ENCODE results near the gene TEAD2.

The TEAD2 gene

DNA sequence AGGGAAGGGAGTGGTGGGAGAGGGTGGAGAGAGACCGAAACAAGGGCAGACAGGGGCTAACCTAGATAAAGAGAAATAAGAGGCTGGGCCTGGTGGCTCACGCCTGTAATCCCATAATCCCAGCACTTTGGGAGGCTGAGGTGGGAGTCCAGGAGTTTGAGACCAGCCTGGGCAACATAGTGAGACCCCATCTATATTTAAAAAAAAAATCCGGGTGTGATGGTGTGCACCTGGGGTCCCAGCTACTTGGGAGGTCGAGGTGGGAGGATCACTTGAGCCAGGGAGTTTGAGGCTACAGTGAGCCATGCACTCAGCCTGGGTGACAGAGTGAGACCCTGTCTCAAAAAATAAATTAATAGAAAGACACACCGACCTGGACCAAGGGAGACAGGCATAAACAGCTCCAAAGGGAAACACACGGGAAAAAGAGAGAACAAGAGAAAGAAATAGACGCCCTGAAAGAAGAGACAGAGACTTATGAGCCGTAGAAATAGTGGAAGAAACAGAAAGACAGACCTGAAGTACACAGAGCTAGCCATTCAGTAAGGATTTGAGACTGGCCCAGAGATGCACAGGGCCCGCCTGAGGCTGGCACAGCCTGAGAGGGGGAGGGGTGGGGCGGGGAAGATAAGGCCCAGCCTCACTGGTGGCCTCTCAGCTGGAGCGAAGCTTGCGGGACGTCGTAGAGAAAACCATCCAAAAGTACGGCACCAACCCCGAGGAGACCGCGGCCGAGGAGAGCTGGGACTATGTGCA is 24.8 kb downstream of the TEAD2 start:
- H4K20me1 ChIP-seq (ENCODE audit: insufficient read depth, low read length), result peaks cover 40% of the 10 kb centered on the region
- H3K36me3 ChIP-seq (replicated peaks; ENCODE audit: low read depth, low read length), result peaks cover 60% of the 10 kb centered on the region
- H3K4me3 ChIP-seq (ENCODE audit: low read length), result peak overlapping the region; percentile 90
- peaks cover 88% of the 10 kb centered on the region for H3K4me1 ChIP-seq (ENCODE audit: low read length)
- no peak overlapping the region for H2AFZ ChIP-seq (ENCODE audit: low read depth, low read length)
- H3K27me3 ChIP-seq (ENCODE audit: low read depth, low read length), result no peaks in the 10 kb centered on the region
- peak overlapping the region; percentile 100 for H3K4me2 ChIP-seq (ENCODE audit: low read length)
- no peaks in the 10 kb centered on the region for H3K9me3 ChIP-seq (ENCODE audit: insufficient read depth, low read length)
- peak overlapping the region; percentile 99 for H3K27ac ChIP-seq (ENCODE audit: low read length)
- peaks cover 49% of the 10 kb centered on the region for H3K79me2 ChIP-seq (ENCODE audit: low read length)
- H3K9ac ChIP-seq (ENCODE audit: low read length), result peak overlapping the region; percentile 99
- no peak for TF ChIP-seq EZH2phosphoT487 (IDR thresholded peaks at IDR 0.05; ENCODE audit: low read depth)
- TF ChIP-seq, protein P1, sequence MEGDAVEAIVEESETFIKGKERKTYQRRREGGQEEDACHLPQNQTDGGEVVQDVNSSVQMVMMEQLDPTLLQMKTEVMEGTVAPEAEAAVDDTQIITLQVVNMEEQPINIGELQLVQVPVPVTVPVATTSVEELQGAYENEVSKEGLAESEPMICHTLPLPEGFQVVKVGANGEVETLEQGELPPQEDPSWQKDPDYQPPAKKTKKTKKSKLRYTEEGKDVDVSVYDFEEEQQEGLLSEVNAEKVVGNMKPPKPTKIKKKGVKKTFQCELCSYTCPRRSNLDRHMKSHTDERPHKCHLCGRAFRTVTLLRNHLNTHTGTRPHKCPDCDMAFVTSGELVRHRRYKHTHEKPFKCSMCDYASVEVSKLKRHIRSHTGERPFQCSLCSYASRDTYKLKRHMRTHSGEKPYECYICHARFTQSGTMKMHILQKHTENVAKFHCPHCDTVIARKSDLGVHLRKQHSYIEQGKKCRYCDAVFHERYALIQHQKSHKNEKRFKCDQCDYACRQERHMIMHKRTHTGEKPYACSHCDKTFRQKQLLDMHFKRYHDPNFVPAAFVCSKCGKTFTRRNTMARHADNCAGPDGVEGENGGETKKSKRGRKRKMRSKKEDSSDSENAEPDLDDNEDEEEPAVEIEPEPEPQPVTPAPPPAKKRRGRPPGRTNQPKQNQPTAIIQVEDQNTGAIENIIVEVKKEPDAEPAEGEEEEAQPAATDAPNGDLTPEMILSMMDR (IDR thresholded peaks at IDR 0.05; ENCODE audit: low read depth, low read length), result no peak

DNA sequence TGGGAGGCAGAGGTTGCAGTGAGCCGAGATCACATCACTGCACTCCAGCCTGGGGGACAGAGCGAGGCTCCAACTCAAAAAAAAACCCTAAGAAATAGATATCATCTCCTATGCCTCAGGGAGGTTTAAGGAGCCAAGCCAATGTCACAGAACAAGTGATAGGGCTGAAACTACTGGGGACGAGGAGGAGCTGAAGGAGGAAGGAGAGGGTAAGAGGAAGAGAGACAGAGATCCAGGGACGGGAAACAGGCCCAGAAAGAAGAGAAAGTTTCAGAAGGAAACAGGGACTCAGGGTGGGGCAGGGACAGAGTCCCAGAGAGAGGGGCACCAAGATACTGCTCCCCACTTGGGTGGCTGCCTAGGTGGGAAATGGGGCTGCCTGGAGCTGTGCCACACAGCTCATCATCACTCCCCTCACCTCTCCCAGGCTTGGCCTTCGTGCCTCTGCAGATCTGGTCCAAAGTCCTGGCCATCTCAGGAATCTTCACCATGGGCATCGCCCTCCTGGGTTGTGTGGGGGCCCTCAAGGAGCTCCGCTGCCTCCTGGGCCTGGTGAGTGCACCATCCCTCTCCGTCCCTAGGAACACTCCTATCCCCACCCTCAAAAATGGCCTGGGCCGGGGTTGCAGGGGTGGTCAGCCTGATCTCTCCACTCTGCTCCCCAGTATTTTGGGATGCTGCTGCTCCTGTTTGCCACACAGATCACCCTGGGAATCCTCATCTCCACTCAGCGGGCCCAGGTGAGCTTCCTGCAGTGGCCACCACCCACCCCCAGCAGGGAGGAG is 25.5 kb downstream of the TEAD2 start:
- Histone ChIP-seq H3K27ac (ENCODE audit: low read length) (peak overlapping the region; percentile 99), H3K27me3 (ENCODE audit: low read depth, low read length) (no peaks in the 10 kb centered on the region), H3K79me2 (ENCODE audit: low read length) (peaks cover 56% of the 10 kb centered on the region), H4K20me1 (ENCODE audit: insufficient read depth, low read length) (peaks cover 40% of the 10 kb centered on the region), H3K4me1 (ENCODE audit: low read length) (peaks cover 90% of the 10 kb centered on the region), H3K9ac (ENCODE audit: low read length) (peak overlapping the region; percentile 99), H2AFZ (ENCODE audit: low read depth, low read length) (no peak overlapping the region), H3K4me2 (ENCODE audit: low read length) (peak overlapping the region; percentile 100), H3K36me3 (replicated peaks; ENCODE audit: low read depth, low read length) (peaks cover 59% of the 10 kb centered on the region), H3K9me3 (ENCODE audit: insufficient read depth, low read length) (no peaks in the 10 kb centered on the region), H3K4me3 (ENCODE audit: low read length) (peak overlapping the region; percentile 90)
- TF ChIP-seq, protein P1 (IDR thresholded peaks at IDR 0.05; ENCODE audit: low read depth, low read length), result no peak

DNA sequence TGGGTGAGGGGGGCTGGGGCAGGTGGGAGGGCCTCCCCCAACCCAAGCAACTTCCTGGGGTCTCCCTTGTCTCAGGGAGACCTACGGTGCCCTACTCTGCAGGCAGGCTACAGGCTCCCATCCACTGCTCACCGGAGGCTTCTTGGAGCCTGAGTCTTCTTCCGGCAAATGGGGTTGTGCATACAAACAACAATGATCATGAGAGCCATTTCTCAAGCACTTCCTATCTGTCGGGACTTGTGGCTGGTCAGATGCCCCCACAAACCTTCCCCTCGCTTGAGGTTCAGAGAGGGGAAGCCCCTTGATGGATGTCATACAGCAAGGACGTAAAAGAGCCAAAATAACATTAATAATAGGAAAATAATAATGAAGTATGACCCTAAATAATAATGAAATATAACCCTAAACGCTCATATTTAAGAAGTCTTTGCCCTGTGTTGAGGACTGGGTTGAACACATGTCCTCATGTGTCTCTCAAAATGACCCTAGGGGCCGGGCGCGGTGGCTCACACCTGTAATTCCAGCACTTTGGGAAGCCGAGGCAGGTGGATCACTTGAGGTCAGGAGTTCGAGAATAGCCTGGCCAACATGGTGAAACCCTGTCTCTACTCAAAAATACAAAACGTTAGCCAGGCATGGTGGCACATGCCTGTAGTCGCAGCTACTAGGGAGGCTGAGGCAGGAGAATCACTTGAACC is 26.3 kb downstream of the TEAD2 start:
- Histone ChIP-seq H3K4me3 (ENCODE audit: low read length) (peak overlapping the region; percentile 90), H4K20me1 (ENCODE audit: insufficient read depth, low read length) (peaks cover 36% of the 10 kb centered on the region), H3K27me3 (ENCODE audit: low read depth, low read length) (no peaks in the 10 kb centered on the region), H2AFZ (ENCODE audit: low read depth, low read length) (no peak overlapping the region), H3K4me2 (ENCODE audit: low read length) (peak overlapping the region; percentile 100), H3K4me1 (ENCODE audit: low read length) (peaks cover 90% of the 10 kb centered on the region), H3K36me3 (replicated peaks; ENCODE audit: low read depth, low read length) (peaks cover 51% of the 10 kb centered on the region), H3K9me3 (ENCODE audit: insufficient read depth, low read length) (no peaks in the 10 kb centered on the region), H3K9ac (ENCODE audit: low read length) (peak overlapping the region; percentile 99), H3K27ac (ENCODE audit: low read length) (peak overlapping the region; percentile 99), H3K79me2 (ENCODE audit: low read length) (peaks cover 58% of the 10 kb centered on the region)
- TF ChIP-seq EZH2phosphoT487 (IDR thresholded peaks at IDR 0.05; ENCODE audit: low read depth), result no peak
- TF ChIP-seq, protein P1 (IDR thresholded peaks at IDR 0.05; ENCODE audit: low read depth, low read length), result no peak
